HepG2 (cell line): ENCODE data around the gene TOM1L2.

Source experiments
- CEBPB ChIP-seq: IDR thresholded peaks from 2 replicates; pipeline ENCODE4 v1.6.1; 2011; ENCODE audit warnings: low read depth, low read length, improper control_type of control experiment, borderline replicate concordance
- EP300 ChIP-seq, 3 experiments: sonication (generic) in 1 of 3; formaldehyde crosslinking in 1 of 3; IDR thresholded peaks; 2 replicates each; pipeline versions ENCODE4 v1.5.1 to v1.6.1; 2011 to 2020; ENCODE audit warnings: low read depth in 2 of 3, low read length in 2 of 3, borderline replicate concordance in 1 of 3, improper control_type of control experiment in 1 of 3, mild to moderate bottlenecking in 1 of 3, missing genetic modification reagents in 1 of 3, moderate library complexity in 1 of 3
- FUBP1 ChIP-seq: sonication (generic); formaldehyde crosslinking; IDR thresholded peaks from 2 replicates; pipeline ENCODE4 v1.5.1; 2020; ENCODE audit warnings: missing genetic modification reagents, mild to moderate bottlenecking, borderline replicate concordance
- POLR2A ChIP-seq, 2 experiments: IDR thresholded peaks; 2 replicates each; pipeline ENCODE4 v1.6.1; 2011; ENCODE audit warnings: low read depth in 2 of 2, low read length in 2 of 2, mild to moderate bottlenecking in 1 of 2, moderate library complexity in 1 of 2; ENCODE audit not compliant: insufficient read depth in 1 of 2
- POLR2AphosphoS5 ChIP-seq: IDR thresholded peaks from 2 replicates; pipeline ENCODE4 v1.6.1; 2012; ENCODE audit warnings: low read depth, low read length
- RELA ChIP-seq: sonication (generic); formaldehyde crosslinking; IDR thresholded peaks from 2 replicates; pipeline ENCODE4 v1.4.0; 2020; ENCODE audit warnings: missing genetic modification reagents
- REST ChIP-seq, 2 experiments: IDR thresholded peaks; 2 replicates each; pipeline ENCODE4 v1.6.1; 2011 to 2012; ENCODE audit warnings: low read length in 2 of 2, borderline replicate concordance in 1 of 2, low read depth in 1 of 2, mild to moderate bottlenecking in 1 of 2, moderate library complexity in 1 of 2
- SMC3 ChIP-seq: IDR thresholded peaks from 2 replicates; pipeline ENCODE4 v1.6.1; 2011; ENCODE audit warnings: low read length, improper control_type of control experiment
- TAF1 ChIP-seq: sonication (generic); formaldehyde crosslinking; IDR thresholded peaks from 2 replicates; pipeline ENCODE4 v1.4.0; 2020; ENCODE audit warnings: missing genetic modification reagents
- ZFX ChIP-seq: sonication (generic); formaldehyde crosslinking; IDR thresholded peaks from 2 replicates; pipeline ENCODE4 v1.4.0; 2020; ENCODE audit warnings: mild to moderate bottlenecking, low read depth, missing genetic modification reagents, moderate library complexity
- ZNF138 ChIP-seq: sonication (generic); formaldehyde crosslinking; IDR thresholded peaks from 2 replicates; pipeline ENCODE4 v1.5.0; 2020; ENCODE audit warnings: mild to moderate bottlenecking, low read depth, missing genetic modification reagents
- ZNF230 ChIP-seq: sonication (generic); formaldehyde crosslinking; IDR thresholded peaks from 2 replicates; pipeline ENCODE4 v1.4.0; 2020; ENCODE audit warnings: mild to moderate bottlenecking, missing genetic modification reagents
- TF ChIP-seq, protein P1 (sequence below): sonication (generic); formaldehyde crosslinking; IDR thresholded peaks from 2 replicates; pipeline ENCODE4 v1.8.1; 2023; ENCODE audit warnings: mild to moderate bottlenecking, inconsistent platforms, moderate library complexity, missing genetic modification reagents, borderline replicate concordance
- TF ChIP-seq, protein P2 (sequence below): sonication (generic); formaldehyde crosslinking; IDR thresholded peaks from 2 replicates; pipeline ENCODE4 v1.8.0; 2022; ENCODE audit warnings: missing genetic modification reagents, mild to moderate bottlenecking, inconsistent platforms, borderline replicate concordance

- TF ChIP-seq REST (IDR thresholded peaks at IDR 0.05; ENCODE audit: borderline replicate concordance in 1 of 2, low read depth in 1 of 2, low read length in 2 of 2) (no peak), FUBP1 (no peak), CEBPB (no peak), ZNF138 (CRISPR knock-in tag) (no peak), POLR2A (IDR thresholded peaks at IDR 0.05; ENCODE audit: insufficient read depth in 1 of 2, low read depth in 2 of 2, low read length in 2 of 2) (no peak), SMC3 (no peak), EP300 (IDR thresholded peaks at IDR 0.05; ENCODE audit: low read depth in 2 of 2, low read length in 2 of 2) (no peak), EP300 (CRISPR knock-in tag; IDR thresholded peaks at IDR 0.05; ENCODE audit: borderline replicate concordance) (no peak), ZNF230 (CRISPR knock-in tag) (no peak), RELA (no peak), ZFX (CRISPR knock-in tag) (no peak), POLR2AphosphoS5 (no peak), TAF1 (CRISPR knock-in tag) (no peak)
- TF ChIP-seq, protein P1, sequence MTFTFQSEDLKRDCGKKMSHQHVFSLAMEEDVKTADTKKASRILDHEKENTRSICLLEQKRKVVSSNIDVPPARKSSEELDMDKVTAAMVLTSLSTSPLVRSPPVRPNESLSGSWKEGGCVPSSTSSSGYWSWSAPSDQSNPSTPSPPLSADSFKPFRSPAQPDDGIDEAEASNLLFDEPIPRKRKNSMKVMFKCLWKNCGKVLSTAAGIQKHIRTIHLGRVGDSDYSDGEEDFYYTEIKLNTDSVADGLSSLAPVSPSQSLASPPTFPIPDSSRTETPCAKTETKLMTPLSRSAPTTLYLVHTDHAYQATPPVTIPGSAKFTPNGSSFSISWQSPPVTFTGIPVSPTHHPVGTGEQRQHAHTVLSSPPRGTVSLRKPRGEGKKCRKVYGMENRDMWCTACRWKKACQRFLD (CRISPR knock-in tag), result no peak
- TF ChIP-seq, protein P2, sequence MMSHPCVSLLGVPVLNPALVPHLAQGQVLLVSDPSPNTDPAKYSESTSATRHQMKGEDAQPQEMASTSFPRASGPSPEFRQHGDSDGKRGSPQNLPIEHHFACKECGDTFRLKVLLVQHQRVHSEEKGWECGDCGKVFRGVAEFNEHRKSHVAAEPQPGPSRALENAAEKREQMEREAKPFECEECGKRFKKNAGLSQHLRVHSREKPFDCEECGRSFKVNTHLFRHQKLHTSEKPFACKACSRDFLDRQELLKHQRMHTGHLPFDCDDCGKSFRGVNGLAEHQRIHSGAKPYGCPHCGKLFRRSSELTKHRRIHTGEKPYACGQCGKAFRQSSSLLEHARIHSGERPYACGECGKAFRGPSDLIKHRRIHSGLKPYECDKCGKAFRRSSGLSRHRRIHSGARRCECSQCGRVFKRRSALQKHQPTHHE (CRISPR knock-in tag), result no peak
Observed at GRCh38 chr17:17876959-17877528, 95.2 kb downstream of the TOM1L2 start.
